ENCODE measurements around the gene AMOT.

The AMOT gene

DNA sequence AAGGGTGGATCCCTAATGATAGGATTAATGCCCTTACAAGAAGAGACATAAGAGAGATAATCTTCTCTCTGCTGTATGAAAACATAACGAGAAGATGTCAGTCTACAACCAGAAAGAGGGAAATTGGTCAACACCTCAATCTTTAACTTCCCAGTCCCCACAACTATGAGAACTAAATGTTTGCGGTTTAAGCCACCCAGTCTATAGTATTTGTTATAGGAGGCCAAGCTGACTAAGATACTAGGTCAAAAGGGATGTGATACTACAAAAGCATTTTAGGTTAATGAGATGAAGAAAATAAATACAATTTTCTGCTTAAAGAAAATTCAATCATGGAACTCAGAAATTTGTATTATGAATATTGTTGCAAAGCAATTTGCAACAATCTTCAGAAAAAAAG, 105.5 kb downstream of the AMOT start:
- DNase-seq (no peak), ATAC-seq (no peak)

DNA sequence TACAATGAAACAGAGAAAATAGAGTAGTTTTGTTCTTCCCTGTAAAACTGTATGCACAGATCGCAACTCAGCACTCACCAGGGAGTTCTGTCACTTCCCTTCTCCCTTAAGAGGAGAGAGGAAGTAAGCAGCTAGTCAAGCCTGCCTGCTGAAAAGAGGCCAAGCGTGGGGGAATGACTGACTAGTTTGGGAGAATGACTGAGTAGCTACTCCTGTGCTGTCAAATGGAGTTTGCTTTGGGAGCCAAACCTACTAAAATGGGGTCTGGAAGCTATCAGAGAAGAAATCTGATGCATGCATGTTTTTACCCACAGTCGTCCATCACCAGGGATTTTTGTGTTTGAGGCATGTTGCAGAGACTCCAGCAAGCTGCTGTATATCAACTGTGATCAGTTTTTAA, 106.3 kb downstream of the AMOT start:
- ATAC-seq (no peak), DNase-seq (no peak)

DNA sequence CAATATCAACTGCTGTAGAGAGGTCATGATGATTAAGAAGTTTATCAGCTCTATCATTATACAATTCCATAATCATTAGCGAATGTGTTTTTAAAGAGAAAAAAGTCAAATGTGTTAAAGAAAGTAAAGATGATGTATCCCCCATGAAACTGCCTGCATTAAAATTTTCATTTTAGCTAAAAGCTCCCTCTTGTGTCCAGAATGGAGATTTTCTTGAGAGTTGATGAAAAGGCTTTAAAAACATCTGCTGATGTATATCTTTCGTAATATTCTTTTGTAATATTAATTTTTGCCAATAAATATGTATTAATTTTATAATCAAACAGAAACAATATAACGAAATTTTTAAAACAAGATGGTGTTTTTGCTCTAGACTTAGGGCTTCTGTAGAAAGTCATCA, 108.8 kb downstream of the AMOT start:
- no peak for ATAC-seq
- DNase-seq, result no peak

Measured in stimulated activated naive CD8-positive, alpha-beta T cell treated with anti-CD3 and anti-CD28 coated beads, Interleukin-15, Interleukin-2, amounts not matched to agents 100 U/mL and 50 U/mL, for 24 hours (primary cell).